ENCODE results near the gene NKAP.

DNA sequence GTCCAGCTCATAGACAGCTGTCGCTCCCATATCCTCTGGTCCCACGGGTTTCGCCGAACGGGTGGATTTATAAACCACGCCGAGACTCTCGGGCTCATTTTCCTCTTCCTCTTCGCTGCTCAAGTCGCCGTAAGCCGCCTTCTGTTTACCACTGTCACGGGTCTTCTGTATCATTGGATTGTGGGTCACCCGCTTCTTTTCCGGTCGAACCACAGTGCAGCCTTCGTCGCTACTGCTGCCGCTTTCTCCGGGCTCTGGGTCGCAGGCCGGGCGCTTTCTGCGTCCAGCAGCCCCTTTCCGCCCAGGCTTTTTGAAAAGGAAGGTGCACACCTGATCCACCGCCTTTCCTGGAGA is 72.3 kb downstream of the NKAP start:
- TF ChIP-seq, protein P1, sequence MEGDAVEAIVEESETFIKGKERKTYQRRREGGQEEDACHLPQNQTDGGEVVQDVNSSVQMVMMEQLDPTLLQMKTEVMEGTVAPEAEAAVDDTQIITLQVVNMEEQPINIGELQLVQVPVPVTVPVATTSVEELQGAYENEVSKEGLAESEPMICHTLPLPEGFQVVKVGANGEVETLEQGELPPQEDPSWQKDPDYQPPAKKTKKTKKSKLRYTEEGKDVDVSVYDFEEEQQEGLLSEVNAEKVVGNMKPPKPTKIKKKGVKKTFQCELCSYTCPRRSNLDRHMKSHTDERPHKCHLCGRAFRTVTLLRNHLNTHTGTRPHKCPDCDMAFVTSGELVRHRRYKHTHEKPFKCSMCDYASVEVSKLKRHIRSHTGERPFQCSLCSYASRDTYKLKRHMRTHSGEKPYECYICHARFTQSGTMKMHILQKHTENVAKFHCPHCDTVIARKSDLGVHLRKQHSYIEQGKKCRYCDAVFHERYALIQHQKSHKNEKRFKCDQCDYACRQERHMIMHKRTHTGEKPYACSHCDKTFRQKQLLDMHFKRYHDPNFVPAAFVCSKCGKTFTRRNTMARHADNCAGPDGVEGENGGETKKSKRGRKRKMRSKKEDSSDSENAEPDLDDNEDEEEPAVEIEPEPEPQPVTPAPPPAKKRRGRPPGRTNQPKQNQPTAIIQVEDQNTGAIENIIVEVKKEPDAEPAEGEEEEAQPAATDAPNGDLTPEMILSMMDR (IDR thresholded peaks at IDR 0.05), result no peak
- no peak for TF ChIP-seq POLR2A (IDR thresholded peaks at IDR 0.05)
